GM21526 (cell line): ENCODE data around the gene EFNB2.

ENCODE experiments used
- ATAC-seq: cut with Tn5 transposase; IDR thresholded peaks from one replicate; pipeline ENCODE4 v1.9.1; 2021; ENCODE audit warnings: moderate library complexity; ENCODE audit not compliant: unreplicated experiment, low FRiP score

EFNB2 gene, protein sequence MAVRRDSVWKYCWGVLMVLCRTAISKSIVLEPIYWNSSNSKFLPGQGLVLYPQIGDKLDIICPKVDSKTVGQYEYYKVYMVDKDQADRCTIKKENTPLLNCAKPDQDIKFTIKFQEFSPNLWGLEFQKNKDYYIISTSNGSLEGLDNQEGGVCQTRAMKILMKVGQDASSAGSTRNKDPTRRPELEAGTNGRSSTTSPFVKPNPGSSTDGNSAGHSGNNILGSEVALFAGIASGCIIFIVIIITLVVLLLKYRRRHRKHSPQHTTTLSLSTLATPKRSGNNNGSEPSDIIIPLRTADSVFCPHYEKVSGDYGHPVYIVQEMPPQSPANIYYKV

DNA sequence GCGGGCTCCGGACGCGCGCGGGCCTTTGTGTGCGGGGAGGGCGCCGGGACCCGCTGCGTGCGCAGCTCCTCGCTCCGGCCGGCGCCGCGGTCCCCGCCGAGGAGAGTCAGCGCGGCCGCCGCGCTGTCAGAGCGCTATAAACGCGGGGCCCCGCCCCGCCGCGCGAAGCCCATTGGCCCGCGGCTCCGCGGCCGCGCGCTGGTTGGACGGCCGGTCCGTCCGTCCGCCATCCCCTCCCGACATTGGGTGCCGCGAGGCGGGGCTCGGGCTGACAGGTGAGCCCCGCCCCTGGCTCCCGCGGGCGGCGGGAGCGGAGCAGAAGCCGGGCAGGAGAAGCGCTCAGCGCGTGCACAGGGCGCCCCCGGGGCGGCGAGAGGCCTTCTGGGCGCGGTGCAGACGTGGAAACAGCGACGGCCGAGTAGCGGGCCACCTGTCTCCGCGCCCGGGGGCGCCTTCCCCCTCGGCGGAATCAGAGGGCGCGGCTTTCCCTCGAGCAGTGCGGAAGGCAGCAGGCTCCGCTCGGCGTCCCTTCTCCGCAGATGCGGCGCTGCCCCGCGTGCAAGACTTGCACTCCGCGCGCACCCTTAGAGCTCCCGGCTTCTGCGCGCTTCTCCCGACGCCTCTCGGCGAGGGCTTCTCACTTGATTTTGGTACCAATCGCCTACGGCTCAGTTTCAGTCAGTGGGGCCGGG lies at the start of gene EFNB2:
Gene EFNB2 (minus strand): TSS at position 111 of the 692 bp plus-strand sequence. CDS start 698 bp downstream, outside the sequence.
- ATAC-seq = peak; percentile 94

DNA sequence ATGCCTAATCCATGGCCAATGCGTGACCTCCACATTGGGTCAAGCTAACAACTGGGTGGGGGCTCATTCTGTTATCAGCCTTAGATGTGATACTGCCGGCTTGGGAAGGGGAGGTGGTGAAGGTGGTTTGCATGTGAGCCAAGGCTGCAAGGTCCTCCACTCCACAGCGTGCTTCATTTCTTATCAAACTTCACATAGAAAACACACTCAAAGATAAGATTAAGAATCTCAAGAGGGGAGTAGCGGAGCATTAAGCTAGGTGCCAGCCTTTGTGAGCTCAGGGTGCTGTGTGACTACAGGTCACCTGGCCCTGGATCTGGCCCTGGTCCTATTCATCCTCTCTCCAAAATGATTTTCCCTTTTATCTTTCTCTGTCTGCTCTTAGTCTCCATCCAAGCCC lies 45.8 kb upstream of the EFNB2 start:
- ATAC-seq = no peak

DNA sequence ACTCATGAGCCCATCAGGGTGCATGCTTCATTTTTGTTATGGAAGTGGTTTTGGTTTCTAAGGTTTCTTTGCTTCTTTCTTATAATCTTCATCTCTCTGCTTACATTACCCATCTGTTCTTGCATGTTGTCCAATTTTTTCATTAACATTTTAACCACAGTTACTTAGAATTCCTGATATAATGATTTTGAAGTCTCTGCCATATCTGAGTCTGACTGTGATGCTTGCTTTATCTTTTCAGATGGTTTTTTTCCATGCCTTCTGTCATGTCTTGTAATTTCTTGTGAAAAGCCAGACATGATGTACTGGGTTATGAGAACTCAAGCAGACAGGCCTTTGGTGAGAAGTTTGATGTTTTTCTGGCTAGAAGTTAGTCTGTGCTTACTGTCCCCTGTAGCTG lies 40.4 kb upstream of the EFNB2 start:
- no peak for ATAC-seq

DNA sequence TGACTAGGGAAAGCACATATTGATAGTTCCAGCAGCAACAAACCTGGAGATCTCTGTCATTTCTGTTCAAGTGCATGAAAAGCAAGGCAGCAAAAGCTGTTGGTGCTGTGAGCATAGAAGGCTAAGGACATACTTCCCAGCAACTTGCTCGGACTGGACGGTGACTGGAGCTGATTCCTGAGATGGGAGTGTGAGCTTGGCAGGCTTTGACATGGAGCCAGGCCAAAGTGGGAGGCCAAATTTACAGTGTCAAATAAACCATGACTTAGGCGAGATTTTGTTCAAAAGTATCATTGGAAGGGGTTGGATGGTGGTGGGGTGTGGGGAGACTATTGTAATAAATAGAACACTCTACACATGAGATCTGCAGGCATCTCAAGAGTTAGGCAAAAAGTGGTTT lies 38.4 kb upstream of the EFNB2 start:
- no peak for ATAC-seq

DNA sequence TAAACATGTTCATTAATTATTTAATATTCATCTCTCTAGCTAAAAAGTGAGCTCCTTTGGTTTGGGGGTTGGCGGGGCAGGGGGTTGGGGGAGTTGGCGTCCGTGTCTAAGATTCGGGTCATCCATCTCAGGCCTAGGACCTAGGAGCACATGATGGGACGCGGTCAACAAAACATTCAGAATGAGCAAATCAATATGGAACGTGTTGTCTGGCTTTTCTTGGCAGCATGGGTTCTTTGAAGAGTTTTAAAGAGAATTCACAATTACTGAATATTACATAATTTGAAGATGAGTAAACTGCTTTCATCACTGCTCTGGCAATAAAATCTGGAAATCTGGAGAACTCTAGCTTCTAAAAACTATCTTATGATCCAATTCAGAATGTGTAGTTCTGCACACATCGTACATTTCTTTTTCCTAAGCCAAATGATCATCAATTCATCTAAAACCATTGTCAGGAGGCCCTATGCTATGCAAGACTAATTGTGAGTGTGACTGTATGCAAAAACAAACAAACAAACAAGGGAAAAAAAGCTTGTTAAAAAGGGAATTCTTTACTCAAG lies 37.9 kb upstream of the EFNB2 start:
- ATAC-seq = no peak

DNA sequence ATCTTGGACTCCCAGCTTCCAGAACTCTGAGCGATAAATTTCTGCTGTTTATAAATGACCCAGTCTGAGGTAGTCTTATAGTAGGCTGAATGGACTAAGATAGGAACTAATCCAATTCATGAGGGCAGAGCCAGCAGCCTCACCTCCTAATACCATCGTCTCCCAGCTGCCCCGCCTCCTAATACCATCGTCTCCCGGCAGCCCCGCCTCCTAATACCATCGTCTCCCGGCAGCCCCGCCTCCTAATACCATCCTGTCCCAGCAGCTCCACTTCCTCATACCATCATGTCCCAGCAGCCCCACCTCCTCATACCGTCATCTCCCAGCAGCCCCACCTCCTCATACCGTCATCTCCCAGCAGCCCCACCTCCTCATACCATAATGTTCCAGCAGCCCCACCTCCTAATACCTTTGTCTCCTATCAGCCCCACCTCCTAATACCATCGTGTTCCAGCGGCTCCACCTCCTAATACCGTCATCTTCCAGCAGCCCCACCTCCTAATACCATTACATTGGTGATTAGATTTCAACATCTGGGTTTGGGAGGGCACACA lies 34.9 kb upstream of the EFNB2 start:
- no peak for ATAC-seq

DNA sequence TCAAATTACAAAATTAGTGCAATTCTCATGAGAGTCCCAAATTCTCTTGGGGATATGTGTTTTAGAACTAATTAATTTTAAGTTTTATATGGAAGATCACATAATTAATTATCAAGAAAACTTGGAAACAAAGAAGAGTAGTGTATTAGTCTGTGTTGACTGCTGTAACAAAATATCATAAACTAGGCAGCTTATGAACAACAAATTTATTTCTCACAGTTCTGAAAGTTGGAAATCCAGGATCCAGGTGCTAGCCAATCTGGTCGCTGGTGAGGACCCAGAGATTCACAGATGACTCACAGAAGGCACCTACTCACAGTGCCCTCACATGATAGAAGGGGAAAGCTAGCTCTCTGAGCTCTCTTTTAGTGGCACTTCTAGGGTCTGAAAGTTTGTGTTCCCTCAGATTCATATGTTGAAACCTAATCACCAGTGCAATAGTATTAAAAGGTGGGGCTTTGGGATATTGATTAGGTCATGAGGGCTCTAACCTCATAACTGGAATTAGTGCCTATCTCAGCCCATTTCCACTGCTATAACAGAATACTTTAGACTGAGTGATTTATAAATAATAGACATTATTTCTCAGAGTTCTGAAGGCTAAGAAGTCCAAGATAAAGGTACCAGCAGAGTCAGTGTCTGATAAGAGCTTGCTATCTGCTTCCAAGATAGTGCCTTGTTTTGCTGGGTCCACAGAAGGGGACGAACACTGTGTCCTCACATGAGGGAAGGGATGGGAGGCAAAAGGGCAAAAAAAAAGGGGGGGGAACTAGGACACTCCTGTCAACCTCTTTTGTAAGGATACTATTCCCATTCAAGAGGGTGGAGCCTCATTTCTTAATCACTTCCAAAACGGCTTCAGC lies 34.0 kb upstream of the EFNB2 start:
- ATAC-seq = no peak

DNA sequence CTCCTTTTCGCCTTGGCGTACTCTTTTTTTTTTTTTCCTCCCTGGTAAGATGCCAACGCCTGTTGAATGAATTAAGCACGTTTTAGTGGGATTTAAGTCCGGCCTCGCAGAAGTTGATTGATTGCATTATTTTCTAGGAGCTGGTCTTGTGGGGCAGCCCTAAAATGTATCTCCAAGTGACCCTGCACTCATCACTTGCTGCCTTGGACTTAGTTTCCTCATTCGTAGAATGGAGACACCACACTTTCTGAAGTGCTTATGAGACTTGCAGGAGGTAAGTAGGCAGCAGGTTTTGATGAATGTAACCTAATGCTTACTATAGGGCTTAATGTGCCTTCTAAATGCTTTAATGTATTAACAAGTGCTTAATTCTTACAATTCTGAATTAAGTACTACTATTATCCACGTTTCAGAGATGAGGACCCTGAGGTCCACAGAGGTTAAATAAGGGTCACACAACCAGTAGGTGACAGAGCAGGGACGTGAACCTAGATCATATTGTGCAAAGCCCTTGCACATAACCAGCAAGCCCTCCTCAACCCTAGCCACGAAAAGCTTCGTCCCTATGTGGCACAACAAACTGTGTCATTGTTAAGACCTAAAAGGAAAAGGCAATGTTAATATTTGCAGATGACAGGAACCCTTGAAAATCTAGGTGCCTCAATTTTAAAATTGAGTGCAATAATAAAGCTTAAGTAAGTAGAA lies 33.0 kb upstream of the EFNB2 start:
- ATAC-seq = peak; percentile 45

DNA sequence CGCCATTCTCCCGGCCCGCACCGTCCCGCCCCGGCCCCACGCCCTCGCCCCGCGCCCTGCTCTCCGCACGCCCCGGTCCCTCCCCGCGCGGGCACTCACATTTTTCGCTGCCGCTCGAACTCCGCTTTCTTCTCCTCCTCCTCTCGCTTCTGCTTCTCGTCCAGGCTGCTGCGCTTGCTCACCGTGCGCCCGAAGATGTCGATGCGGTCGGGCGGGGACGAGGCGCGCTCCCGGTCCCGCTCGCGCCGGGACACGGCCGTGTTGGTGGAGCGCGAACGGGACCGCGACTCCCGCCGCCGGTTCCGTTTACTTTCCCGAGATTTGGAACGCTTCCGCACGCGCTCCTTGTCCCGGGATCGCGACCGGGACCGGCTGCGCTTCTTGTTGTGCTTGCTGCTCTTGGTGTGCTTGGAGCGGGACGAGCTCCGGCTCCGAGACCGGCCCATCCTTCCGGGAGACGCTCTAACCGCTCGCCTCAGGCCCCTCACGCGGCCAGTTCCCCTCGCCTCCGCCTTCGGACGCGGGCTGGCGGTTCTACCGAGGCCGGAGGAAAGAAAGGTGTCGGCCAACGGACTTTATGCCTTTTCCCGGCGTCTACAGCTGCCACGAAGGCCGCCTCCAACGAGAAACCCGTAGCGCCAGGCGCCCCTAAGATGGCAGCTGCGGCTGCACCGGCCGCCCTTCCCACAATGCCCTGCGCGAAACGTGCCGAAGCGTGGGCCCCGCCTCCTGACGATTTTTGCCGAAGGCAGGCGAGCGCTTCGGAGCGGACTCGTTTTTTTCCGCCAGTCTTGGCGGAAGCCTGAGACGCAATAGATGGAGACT lies 32.2 kb upstream of the EFNB2 start, which contains the start of gene ARGLU1:
Gene ARGLU1 (minus strand): TSS at position 664 of the 825 bp plus-strand sequence. CDS start 218 bp downstream, at position 446.
- peak; percentile 70 for ATAC-seq

DNA sequence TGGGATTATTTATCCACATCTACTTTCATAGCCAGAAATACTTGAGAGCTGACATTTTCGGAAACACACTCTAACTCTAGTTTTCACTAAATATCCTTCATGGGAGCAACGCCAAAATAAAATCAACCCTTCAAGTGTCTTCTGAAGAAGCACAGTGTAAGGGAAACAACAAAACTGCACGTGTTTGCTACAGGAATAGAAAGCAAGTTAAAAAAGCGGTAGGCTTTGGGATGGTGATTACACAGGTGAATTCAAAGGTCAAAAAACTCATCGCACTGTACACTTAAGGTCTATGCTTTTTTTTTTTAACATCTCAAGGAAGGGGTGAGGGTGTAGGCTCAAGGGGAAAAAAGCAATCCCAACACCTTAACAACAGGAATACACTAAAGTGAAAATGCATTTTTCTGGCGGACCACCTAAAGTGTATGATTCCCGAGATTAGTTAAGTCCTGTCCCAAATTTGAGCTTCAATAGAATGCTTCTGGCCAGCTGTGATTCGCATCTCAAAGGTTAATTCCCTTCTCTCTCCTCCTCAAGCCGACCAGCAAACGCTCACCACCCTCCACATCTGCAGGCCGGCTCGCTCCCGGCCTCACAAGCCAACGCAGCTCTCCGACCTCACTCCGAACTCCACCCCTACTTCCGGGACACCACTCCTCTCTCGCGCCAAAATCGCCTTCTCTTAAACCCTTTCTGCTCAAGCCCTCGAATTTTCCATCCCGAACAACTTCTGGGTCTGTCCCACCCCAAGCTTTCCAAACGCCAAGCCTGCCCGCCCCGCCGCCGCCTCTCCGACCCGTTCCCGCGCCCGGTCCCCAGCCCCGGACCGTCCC lies 31.4 kb upstream of the EFNB2 start:
- ATAC-seq = peak; percentile 45

DNA sequence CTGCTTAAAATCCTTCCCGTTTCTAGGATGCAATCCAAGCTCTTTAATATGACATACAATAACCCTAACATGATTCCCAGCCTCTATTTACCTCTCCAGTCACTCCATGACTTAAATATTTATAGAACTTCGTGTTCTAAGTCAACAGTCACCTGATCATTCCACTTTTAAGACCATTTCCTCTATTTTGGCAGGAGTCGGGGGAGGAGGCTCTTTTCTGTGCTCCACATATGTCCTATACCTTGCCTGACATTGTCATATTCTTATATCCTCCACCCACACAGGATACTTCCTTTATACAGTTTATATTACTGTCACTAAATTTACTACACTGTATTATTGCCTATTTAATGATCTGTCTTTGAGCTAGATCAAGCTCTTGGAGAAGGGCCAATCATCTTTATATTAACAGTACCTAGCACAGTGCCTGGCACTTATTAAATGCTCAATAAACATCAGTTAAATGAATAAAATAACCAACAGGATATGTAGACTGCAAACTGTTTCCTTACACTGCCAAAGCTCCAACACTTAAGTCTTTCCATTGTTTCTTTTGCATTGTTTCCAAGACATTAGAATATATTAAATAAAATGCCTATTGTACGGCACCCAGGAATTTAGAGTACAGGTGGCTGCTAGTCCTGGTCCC lies 29.8 kb upstream of the EFNB2 start:
- no peak for ATAC-seq

DNA sequence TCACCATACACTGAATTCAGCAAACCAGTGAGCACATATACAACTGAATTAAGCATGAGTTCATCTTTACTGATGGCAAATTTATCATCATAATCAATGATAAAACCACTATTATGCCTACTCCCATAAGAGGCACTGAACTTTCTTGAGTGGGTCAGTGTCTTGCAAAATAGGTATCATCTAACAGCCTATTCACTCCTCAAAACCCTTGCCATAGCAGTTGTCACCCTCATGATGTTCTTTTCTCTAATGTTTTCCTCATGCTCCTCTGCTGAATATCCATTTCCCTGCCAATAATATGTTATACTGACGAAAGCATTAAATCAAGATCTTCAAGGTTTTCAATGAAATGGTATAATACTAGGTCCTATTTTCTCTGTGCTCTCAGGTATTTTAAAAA lies 26.8 kb upstream of the EFNB2 start:
- ATAC-seq = no peak

DNA sequence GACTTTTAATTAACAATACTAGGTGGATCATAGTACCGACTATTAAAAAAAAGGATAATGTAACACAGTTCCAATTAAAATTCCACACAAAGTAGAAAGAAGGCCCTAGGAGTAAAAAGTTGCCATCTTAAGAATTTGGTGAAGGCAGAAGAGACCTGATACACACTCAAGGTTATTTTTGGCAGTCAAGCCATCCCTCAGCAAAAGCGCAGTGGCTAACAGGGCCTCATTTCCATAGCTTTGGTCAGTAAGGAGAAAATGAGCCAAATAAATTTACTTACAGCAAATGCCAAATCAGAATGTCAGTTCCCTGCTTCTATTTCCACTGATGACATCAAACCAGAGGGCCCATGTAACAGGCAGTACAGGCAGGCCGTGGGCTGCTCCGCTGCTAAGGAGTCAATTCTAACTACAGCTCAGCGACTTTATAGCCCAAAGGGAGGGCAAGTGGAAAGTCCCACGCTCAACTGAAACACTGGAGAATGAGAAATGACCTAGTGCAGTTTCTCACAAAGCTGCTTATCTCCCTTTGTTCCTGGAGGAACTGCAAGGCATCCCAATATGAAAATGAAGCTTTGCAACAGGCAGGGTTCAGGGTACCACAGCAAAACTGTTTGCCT lies 26.2 kb upstream of the EFNB2 start:
- peak; percentile 67 for ATAC-seq

DNA sequence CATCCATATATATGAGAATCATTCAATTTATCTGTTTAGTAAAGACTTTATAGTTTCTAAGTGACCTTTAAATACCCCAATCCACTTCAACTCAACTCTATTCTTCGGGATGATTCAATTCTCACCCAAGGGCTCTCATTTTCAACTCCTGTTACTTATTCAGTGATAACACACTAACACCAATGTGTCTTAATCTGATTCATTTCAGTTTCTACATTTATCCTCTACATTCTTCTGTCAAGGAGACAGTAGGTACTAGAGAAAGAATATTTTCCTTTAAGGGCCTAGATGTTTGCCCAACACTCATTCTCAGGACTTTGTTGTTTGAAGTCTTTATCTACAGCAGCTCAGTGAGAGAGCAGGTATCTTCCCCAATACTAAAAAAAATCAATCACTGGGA lies 25.4 kb upstream of the EFNB2 start:
- no peak for ATAC-seq

DNA sequence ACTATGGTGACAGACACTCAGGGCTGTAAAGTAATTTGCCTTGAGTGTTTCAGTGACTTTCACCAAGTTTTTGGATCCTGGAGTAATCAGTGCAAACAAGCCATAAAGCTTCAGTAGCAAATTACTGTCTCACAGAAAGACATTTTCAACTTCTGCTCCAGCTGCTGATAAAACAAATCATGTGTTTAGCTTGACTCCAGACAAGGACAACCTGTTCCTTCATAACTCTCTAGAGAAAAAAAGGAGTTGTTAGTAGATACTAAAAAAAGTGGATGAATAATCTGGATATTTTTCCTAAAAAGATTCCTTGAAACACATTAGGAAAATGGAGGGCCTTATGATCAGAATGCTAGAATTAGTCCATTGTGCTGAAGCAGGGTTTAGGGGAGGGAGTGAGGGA lies 23.1 kb upstream of the EFNB2 start:
- no peak for ATAC-seq

DNA sequence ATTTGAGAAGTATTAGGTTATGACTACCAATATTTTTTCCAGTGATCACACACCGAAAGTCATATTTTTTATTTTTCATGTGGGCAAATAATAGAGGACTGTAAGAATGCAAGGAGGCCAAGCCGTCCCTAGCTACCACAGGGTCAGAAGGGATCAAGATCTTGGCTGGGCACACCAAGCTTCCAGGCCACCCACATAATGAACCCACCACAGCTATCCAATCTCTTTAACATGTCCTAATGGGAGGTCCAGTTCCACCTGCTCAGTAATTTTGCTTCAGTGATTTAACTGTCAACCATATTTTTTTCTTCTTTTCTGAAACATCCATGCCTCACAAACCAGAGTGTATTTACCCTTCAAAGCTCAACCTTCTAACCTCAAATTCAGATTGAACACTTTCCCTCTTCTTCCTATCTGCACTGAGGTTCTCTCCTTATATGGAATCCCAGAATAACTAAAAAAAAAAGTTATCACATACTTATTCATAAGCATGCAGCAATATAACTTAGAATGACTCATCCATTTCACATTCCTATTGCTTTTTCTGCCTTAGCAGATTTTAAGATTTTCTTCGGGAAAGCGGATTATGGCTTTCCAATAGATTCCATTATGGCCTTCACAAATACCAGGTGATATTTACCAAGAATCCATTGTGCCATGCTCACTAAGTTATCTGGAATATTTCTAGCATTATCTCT lies 20.3 kb upstream of the EFNB2 start:
- ATAC-seq = no peak

DNA sequence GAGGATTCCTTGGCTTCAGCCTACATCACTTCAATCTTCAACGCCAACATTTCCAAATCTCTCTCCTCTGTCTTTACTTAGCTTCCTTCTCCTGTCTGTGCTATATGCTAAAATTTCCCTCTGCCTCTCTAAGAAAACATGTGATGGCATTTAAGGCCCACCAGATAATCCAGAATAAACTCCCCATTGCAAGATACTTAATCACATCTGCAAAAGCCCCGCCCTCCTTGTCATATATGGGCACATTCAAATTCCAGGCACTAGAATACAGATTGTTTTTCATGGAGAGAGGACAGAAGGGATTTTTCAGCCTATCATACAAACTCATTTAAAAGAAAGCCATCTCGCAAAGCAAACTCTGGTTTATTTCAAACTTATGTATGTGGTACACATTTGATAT lies 16.3 kb upstream of the EFNB2 start:
- ATAC-seq = no peak
